ENCODE results near the gene HRH1. TPM values are rescaled to one million over a fixed set of nuclear protein-coding genes. Genes with fewer than 3 reads are reported as not detected.
A peak's percentile ranks its signal among the peaks of the same experiment; 100 is the strongest.
"Not testable (repeated sequence)": the region's sequence is repeated elsewhere in the genome, so short reads cannot be mapped to it uniquely, and the experiment has no call there.

HRH1 gene
- total and polyA plus RNA-seq, 12 donors: 0.24 to 6.5 (median 2.2) TPM

- H3K36me3 ChIP-seq (replicated peaks in 1 of 2): no peaks in the 10 kb centered on the region
- intact Hi-C loops (cut with DNase I): no loop called here
- H3K9me3 ChIP-seq (replicated peaks in 1 of 3): no peaks in the 10 kb centered on the region
- peak overlapping the region in 2 of 5 donors; percentile 10 to 46 for H3K27ac ChIP-seq
- no peaks in the 10 kb centered on the region for H3K27me3 ChIP-seq
- no peak for DNase-seq
- no peak overlapping the region for H3K4me3 ChIP-seq
- peaks cover 0 to 6% of the 10 kb centered on the region in 2 donors for H3K4me1 ChIP-seq (replicated peaks in 1 of 2)
- WGBS, 4 donors: 43 to 52% (median 44%) methylated on average over 5 of the region's 5 CpGs
- TF ChIP-seq CTCF (IDR thresholded peaks at IDR 0.05) (no peak), POLR2A (IDR thresholded peaks at IDR 0.05) (no peak)
Measured at GRCh38 chr3:11164607-11165006, 10.3 kb downstream of the HRH1 start.

DNA sequence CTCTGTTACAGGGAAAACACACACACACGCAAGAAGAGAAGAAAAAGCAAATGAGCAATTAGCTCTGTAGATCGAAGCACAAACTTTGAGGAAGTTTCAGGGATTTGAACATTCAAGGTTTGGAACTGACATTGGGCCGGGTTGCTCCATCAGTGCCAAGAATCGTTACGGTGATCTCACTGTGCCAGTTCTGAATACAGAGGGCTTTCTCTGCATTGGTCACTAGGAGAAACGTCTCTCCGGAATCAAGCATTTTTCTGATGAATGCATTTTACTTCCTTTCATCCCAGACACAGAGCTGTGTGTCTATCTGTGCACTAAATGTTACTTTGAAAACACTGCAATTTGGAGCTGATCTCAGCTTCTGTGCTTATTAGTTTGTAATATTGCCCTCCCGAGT is 11.2 kb downstream of the HRH1 start:
- no peak for TF ChIP-seq POLR2A (IDR thresholded peaks at IDR 0.05)
- TF ChIP-seq CTCF (IDR thresholded peaks at IDR 0.05): no peak
- intact Hi-C loops (cut with DNase I): no loop called here
- no peaks in the 10 kb centered on the region for H3K4me1 ChIP-seq (replicated peaks in 1 of 2)
- H3K27me3 ChIP-seq: no peaks in the 10 kb centered on the region
- no peak overlapping the region for H3K4me3 ChIP-seq
- no peak for DNase-seq
- no peaks in the 10 kb centered on the region for H3K9me3 ChIP-seq (replicated peaks in 1 of 3)
- H3K36me3 ChIP-seq (replicated peaks in 1 of 2): no peaks in the 10 kb centered on the region
- H3K27ac ChIP-seq: no peak overlapping the region
- 73 to 82% (median 76%) methylated on average over 8 of the region's 8 CpGs for WGBS, 4 donors

DNA sequence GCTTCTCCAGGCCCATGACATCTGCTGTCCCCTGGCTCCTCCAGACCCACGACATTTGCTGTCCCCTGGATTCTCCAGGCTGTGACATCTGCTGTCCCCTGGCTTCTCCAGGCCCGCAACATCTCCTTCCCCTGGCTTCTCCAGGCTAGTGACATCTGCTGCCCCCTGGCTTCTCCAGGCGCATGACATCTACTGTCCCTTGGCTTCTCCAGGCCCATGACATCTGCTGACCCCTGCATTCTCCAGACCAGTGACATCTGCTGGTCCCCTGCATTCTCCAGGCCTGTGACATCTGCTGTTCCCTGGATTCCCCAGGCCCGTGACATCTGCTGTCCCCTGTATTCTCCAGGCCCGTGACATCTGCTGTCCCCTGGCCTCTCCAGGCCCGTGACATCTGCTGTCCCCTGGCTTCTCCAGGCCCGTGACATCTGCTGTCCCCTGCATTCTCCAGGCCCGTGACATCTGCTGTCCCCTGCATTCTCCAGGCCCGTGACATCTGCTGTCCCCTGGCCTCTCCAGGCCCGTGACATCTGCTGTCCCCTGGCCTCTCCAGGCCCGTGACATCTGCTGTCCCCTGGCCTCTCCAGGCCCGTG is 12.6 kb downstream of the HRH1 start:
- DNase-seq; H3K27me3 ChIP-seq; H3K9me3 ChIP-seq (replicated peaks in 1 of 3); H3K36me3 ChIP-seq (replicated peaks in 1 of 2); H3K4me3 ChIP-seq; H3K4me1 ChIP-seq (replicated peaks in 1 of 2); H3K27ac ChIP-seq; intact Hi-C loops (cut with DNase I): not testable (repeated sequence)
- 82 to 89% (median 84%) methylated on average over 8 to 11 of the region's 12 CpGs for WGBS, 4 donors

- WGBS, 4 donors: 94 to 98% (median 97%) methylated on average over 3 of the region's 3 CpGs
- Histone ChIP-seq H3K4me3 (no peak overlapping the region), H3K36me3 (replicated peaks in 1 of 2) (no peaks in the 10 kb centered on the region), H3K27ac (no peak overlapping the region), H3K4me1 (replicated peaks in 1 of 2) (no peaks in the 10 kb centered on the region), H3K9me3 (replicated peaks in 1 of 3) (no peaks in the 10 kb centered on the region), H3K27me3 (no peaks in the 10 kb centered on the region)
- intact Hi-C loops (cut with DNase I): no loop called here
- DNase-seq: no peak
- TF ChIP-seq CTCF (IDR thresholded peaks at IDR 0.05): no peak
- no peak for TF ChIP-seq POLR2A (IDR thresholded peaks at IDR 0.05)
Measured at GRCh38 chr3:11167590-11167989, 13.3 kb downstream of the HRH1 start.

DNA sequence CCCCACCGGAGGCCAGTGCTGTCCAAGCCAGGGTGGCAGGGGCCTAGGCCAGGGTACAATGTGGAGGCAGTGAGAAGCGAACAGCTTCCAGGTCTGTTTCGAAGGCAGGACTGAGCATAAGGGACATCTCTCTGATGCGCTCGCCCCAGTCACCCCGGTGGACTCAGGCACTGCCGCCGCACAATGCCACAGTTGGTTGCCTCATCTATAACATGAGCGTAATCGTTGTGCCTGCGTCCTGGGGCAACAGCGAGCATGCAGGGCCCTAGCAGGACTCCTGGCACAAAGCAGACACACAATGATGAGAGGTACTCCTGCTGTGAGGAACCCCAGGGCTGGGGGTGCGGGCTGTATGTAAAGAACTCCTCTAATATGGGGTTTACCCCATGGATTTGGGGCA is 14.1 kb downstream of the HRH1 start:
- H3K27me3 ChIP-seq: no peaks in the 10 kb centered on the region
- no peak overlapping the region for H3K27ac ChIP-seq
- TF ChIP-seq POLR2A (IDR thresholded peaks at IDR 0.05): no peak
- TF ChIP-seq CTCF (IDR thresholded peaks at IDR 0.05): no peak
- no peaks in the 10 kb centered on the region for H3K4me1 ChIP-seq (replicated peaks in 1 of 2)
- no peaks in the 10 kb centered on the region for H3K36me3 ChIP-seq (replicated peaks in 1 of 2)
- intact Hi-C loops (cut with DNase I): no loop called here
- WGBS, 4 donors: 81 to 96% (median 93%) methylated on average over 8 to 13 of the region's 13 CpGs
- H3K9me3 ChIP-seq (replicated peaks in 1 of 3): no peaks in the 10 kb centered on the region
- DNase-seq: no peak
- no peak overlapping the region for H3K4me3 ChIP-seq

All from adrenal gland (tissue), 12 donors.